ENCODE results near the gene MTTP.
A peak's percentile ranks its signal among the peaks of the same experiment; 100 is the strongest.

MTTP gene

GRCh38 chr4:99642725-99643489 lies 68.3 kb downstream of the MTTP start:
- Histone ChIP-seq H3K27ac (ENCODE audit: low read length) (peak overlapping the region; percentile 61), H3K36me3 (ENCODE audit: control insufficient read depth in 2 of 2, insufficient read depth in 2 of 2, low read length in 2 of 2) (no peaks in the 10 kb centered on the region), H3K9ac (ENCODE audit: low read length in 2 of 2) (no peak overlapping the region), H3K4me1 (ENCODE audit: control insufficient read depth, insufficient read depth, low read length) (peaks cover 12% of the 10 kb centered on the region), H3K9me3 (ENCODE audit: control insufficient read depth in 2 of 2, low read length in 2 of 2) (no peaks in the 10 kb centered on the region), H3K4me3 (ENCODE audit: low read length in 2 of 2) (no peak overlapping the region), H3K27me3 (ENCODE audit: control insufficient read depth in 1 of 2, insufficient read depth in 2 of 2, low read length in 2 of 2) (no peaks in the 10 kb centered on the region)

- no peak overlapping the region for H3K27ac ChIP-seq (ENCODE audit: low read length)
- H3K4me3 ChIP-seq (ENCODE audit: low read length in 2 of 2) = no peak overlapping the region
- no peaks in the 10 kb centered on the region for H3K27me3 ChIP-seq (ENCODE audit: control insufficient read depth in 1 of 2, insufficient read depth in 2 of 2, low read length in 2 of 2)
- H3K9ac ChIP-seq (ENCODE audit: low read length in 2 of 2) = no peak overlapping the region
- peaks cover 12% of the 10 kb centered on the region for H3K4me1 ChIP-seq (ENCODE audit: control insufficient read depth, insufficient read depth, low read length)
- no peaks in the 10 kb centered on the region for H3K36me3 ChIP-seq (ENCODE audit: control insufficient read depth in 2 of 2, insufficient read depth in 2 of 2, low read length in 2 of 2)
- H3K9me3 ChIP-seq (ENCODE audit: control insufficient read depth in 2 of 2, low read length in 2 of 2) = no peaks in the 10 kb centered on the region
These were observed 69.8 kb downstream of the MTTP start for GRCh38 chr4:99644453-99644852.

GRCh38 chr4:99645036-99645435 lies 70.4 kb downstream of the MTTP start:
- no peak overlapping the region for H3K27ac ChIP-seq (ENCODE audit: low read length)
- peaks cover 12% of the 10 kb centered on the region for H3K4me1 ChIP-seq (ENCODE audit: control insufficient read depth, insufficient read depth, low read length)
- no peaks in the 10 kb centered on the region for H3K9me3 ChIP-seq (ENCODE audit: control insufficient read depth in 2 of 2, low read length in 2 of 2)
- no peaks in the 10 kb centered on the region for H3K27me3 ChIP-seq (ENCODE audit: control insufficient read depth in 1 of 2, insufficient read depth in 2 of 2, low read length in 2 of 2)
- H3K9ac ChIP-seq (ENCODE audit: low read length in 2 of 2) = no peak overlapping the region
- no peak overlapping the region for H3K4me3 ChIP-seq (ENCODE audit: low read length in 2 of 2)
- H3K36me3 ChIP-seq (ENCODE audit: control insufficient read depth in 2 of 2, insufficient read depth in 2 of 2, low read length in 2 of 2) = no peaks in the 10 kb centered on the region

GRCh38 chr4:99645638-99646037 lies 71.0 kb downstream of the MTTP start:
- Histone ChIP-seq H3K4me1 (ENCODE audit: control insufficient read depth, insufficient read depth, low read length) (peaks cover 12% of the 10 kb centered on the region), H3K27ac (ENCODE audit: low read length) (no peak overlapping the region), H3K36me3 (ENCODE audit: control insufficient read depth in 2 of 2, insufficient read depth in 2 of 2, low read length in 2 of 2) (no peaks in the 10 kb centered on the region), H3K9me3 (ENCODE audit: control insufficient read depth in 2 of 2, low read length in 2 of 2) (no peaks in the 10 kb centered on the region), H3K9ac (ENCODE audit: low read length in 2 of 2) (no peak overlapping the region), H3K4me3 (ENCODE audit: low read length in 2 of 2) (no peak overlapping the region), H3K27me3 (ENCODE audit: control insufficient read depth in 1 of 2, insufficient read depth in 2 of 2, low read length in 2 of 2) (no peaks in the 10 kb centered on the region)

GRCh38 chr4:99647071-99647470 lies 72.4 kb downstream of the MTTP start:
- Histone ChIP-seq H3K27me3 (ENCODE audit: control insufficient read depth in 1 of 2, insufficient read depth in 2 of 2, low read length in 2 of 2) (no peaks in the 10 kb centered on the region), H3K9ac (ENCODE audit: low read length in 2 of 2) (no peak overlapping the region)

GRCh38 chr4:99648321-99648720 lies 73.7 kb downstream of the MTTP start:
- Histone ChIP-seq H3K4me1 (ENCODE audit: control insufficient read depth, insufficient read depth, low read length) (peaks cover 9% of the 10 kb centered on the region), H3K27me3 (ENCODE audit: control insufficient read depth in 1 of 2, insufficient read depth in 2 of 2, low read length in 2 of 2) (no peaks in the 10 kb centered on the region), H3K4me3 (ENCODE audit: low read length in 2 of 2) (no peak overlapping the region), H3K27ac (ENCODE audit: low read length) (no peak overlapping the region), H3K9ac (ENCODE audit: low read length in 2 of 2) (no peak overlapping the region), H3K9me3 (ENCODE audit: control insufficient read depth in 2 of 2, low read length in 2 of 2) (no peaks in the 10 kb centered on the region), H3K36me3 (ENCODE audit: control insufficient read depth in 2 of 2, insufficient read depth in 2 of 2, low read length in 2 of 2) (no peaks in the 10 kb centered on the region)

More at GRCh38 chr4:99647071-99647470, 72.4 kb downstream of the MTTP start:
- no peaks in the 10 kb centered on the region for H3K36me3 ChIP-seq (ENCODE audit: control insufficient read depth in 2 of 2, insufficient read depth in 2 of 2, low read length in 2 of 2)
- peaks cover 12% of the 10 kb centered on the region for H3K4me1 ChIP-seq (ENCODE audit: control insufficient read depth, insufficient read depth, low read length)
- H3K9me3 ChIP-seq (ENCODE audit: control insufficient read depth in 2 of 2, low read length in 2 of 2) = no peaks in the 10 kb centered on the region
- no peak overlapping the region for H3K27ac ChIP-seq (ENCODE audit: low read length)
- H3K4me3 ChIP-seq (ENCODE audit: low read length in 2 of 2) = no peak overlapping the region

GRCh38 chr4:99649208-99649607 lies 74.6 kb downstream of the MTTP start:
- H3K9me3 ChIP-seq (ENCODE audit: control insufficient read depth in 2 of 2, low read length in 2 of 2) = no peaks in the 10 kb centered on the region
- no peaks in the 10 kb centered on the region for H3K36me3 ChIP-seq (ENCODE audit: control insufficient read depth in 2 of 2, insufficient read depth in 2 of 2, low read length in 2 of 2)
- no peak overlapping the region for H3K4me3 ChIP-seq (ENCODE audit: low read length in 2 of 2)
- peaks cover 7% of the 10 kb centered on the region for H3K4me1 ChIP-seq (ENCODE audit: control insufficient read depth, insufficient read depth, low read length)
- no peak overlapping the region for H3K9ac ChIP-seq (ENCODE audit: low read length in 2 of 2)
- no peak overlapping the region for H3K27ac ChIP-seq (ENCODE audit: low read length)
- H3K27me3 ChIP-seq (ENCODE audit: control insufficient read depth in 1 of 2, insufficient read depth in 2 of 2, low read length in 2 of 2) = no peaks in the 10 kb centered on the region

- Histone ChIP-seq H3K9me3 (ENCODE audit: control insufficient read depth in 2 of 2, low read length in 2 of 2) (no peaks in the 10 kb centered on the region), H3K27ac (ENCODE audit: low read length) (no peak overlapping the region), H3K36me3 (ENCODE audit: control insufficient read depth in 2 of 2, insufficient read depth in 2 of 2, low read length in 2 of 2) (no peaks in the 10 kb centered on the region), H3K4me1 (ENCODE audit: control insufficient read depth, insufficient read depth, low read length) (peaks cover 7% of the 10 kb centered on the region), H3K4me3 (ENCODE audit: low read length in 2 of 2) (no peak overlapping the region), H3K9ac (ENCODE audit: low read length in 2 of 2) (no peak overlapping the region), H3K27me3 (ENCODE audit: control insufficient read depth in 1 of 2, insufficient read depth in 2 of 2, low read length in 2 of 2) (no peaks in the 10 kb centered on the region)
These were observed 75.2 kb downstream of the MTTP start for GRCh38 chr4:99649778-99650177.

GRCh38 chr4:99651016-99651769 lies 76.6 kb downstream of the MTTP start:
- no peak overlapping the region for H3K4me3 ChIP-seq (ENCODE audit: low read length in 2 of 2)
- H3K27me3 ChIP-seq (ENCODE audit: control insufficient read depth in 1 of 2, insufficient read depth in 2 of 2, low read length in 2 of 2) = no peaks in the 10 kb centered on the region
- no peaks in the 10 kb centered on the region for H3K36me3 ChIP-seq (ENCODE audit: control insufficient read depth in 2 of 2, insufficient read depth in 2 of 2, low read length in 2 of 2)
- H3K9me3 ChIP-seq (ENCODE audit: control insufficient read depth in 2 of 2, low read length in 2 of 2) = no peaks in the 10 kb centered on the region
- peaks cover 6% of the 10 kb centered on the region for H3K4me1 ChIP-seq (ENCODE audit: control insufficient read depth, insufficient read depth, low read length)
- no peak overlapping the region for H3K9ac ChIP-seq (ENCODE audit: low read length in 2 of 2)
- H3K27ac ChIP-seq (ENCODE audit: low read length) = no peak overlapping the region

- Histone ChIP-seq H3K27me3 (ENCODE audit: control insufficient read depth in 1 of 2, insufficient read depth in 2 of 2, low read length in 2 of 2) (no peaks in the 10 kb centered on the region), H3K4me1 (ENCODE audit: control insufficient read depth, insufficient read depth, low read length) (peaks cover 4% of the 10 kb centered on the region), H3K9ac (ENCODE audit: low read length in 2 of 2) (no peak overlapping the region)
These were observed 77.3 kb downstream of the MTTP start for GRCh38 chr4:99651811-99652485.

More at GRCh38 chr4:99651811-99652485, 77.3 kb downstream of the MTTP start:
- no peaks in the 10 kb centered on the region for H3K9me3 ChIP-seq (ENCODE audit: control insufficient read depth in 2 of 2, low read length in 2 of 2)
- no peaks in the 10 kb centered on the region for H3K36me3 ChIP-seq (ENCODE audit: control insufficient read depth in 2 of 2, insufficient read depth in 2 of 2, low read length in 2 of 2)
- no peak overlapping the region for H3K4me3 ChIP-seq (ENCODE audit: low read length in 2 of 2)
- no peak overlapping the region for H3K27ac ChIP-seq (ENCODE audit: low read length)
